A673 (cell line): ENCODE data around the gene DLGAP1.

Experiments
- CTCF ChIP-seq: fragments of 300-800, 200-600 bp; sonication (generic); conservative IDR thresholded peaks from 2 replicates; pipeline ENCODE4 v1.5.1; 2017; ENCODE audit warnings: low read depth, mild to moderate bottlenecking, antibody characterized with exemption, low read length, moderate library complexity, mixed read lengths
- EZH2 ChIP-seq: fragments of 200-600 bp; sonication (generic); IDR thresholded peaks from 2 replicates; pipeline ENCODE4 v1.6.1; 2017; ENCODE audit warnings: borderline replicate concordance, low read depth, mild to moderate bottlenecking, mixed read lengths, antibody characterized with exemption, low read length; ENCODE audit not compliant: poor library complexity, severe bottlenecking

GRCh38 chr18:3726238-3726951, 728.7 kb downstream of the DLGAP1 start:
- TF ChIP-seq CTCF: no peak
- no peak for TF ChIP-seq EZH2
